GM12878 (cell line): ENCODE data around the gene UQCR10. TPM values are rescaled to one million over a fixed set of nuclear protein-coding genes. Genes with fewer than 3 reads are reported as not detected.

Experiments used
- ATAC-seq: fragments of 200-7000 bp; cut with Tn5 transposase; 3 replicates; pipeline ENCODE4 v1.9.1; 2020; ENCODE audit warnings: mild to moderate bottlenecking, moderate library complexity
- BruUV-seq: library from RNA; stranded (reverse); fragments of 400-500 nt; replicated peaks from 2 replicates; lab custom pipeline; 2021; lab: Mats Ljungman, UMichigan
- CTCF ChIA-PET: fragments of 300-600 bp; sonication (Branson Sonifier 250); formaldehyde crosslinking; extraction: SDS; loops from one replicate; lab custom pipeline; 2021; ENCODE audit warnings: inconsistent platforms; lab: Yijun Ruan, JAX
- POLR2A ChIA-PET: fragments of 350-600 bp; formaldehyde crosslinking; extraction: SDS; loops from one replicate; lab custom pipeline; 2021; ENCODE audit warnings: inconsistent platforms; lab: Charles Lee
- RAD21 ChIA-PET: fragments of 300-600 bp; sonication (Branson Sonifier 250); formaldehyde crosslinking; loops from one replicate; lab custom pipeline; 2023; ENCODE audit warnings: antibody characterized with exemption; ENCODE audit not compliant: unreplicated experiment; lab: Charles Lee
- SMC1A ChIA-PET: fragments of 300-600 bp; sonication (Branson Sonifier 250); formaldehyde crosslinking; loops from one replicate; lab custom pipeline; 2023; ENCODE audit not compliant: unreplicated experiment, uncharacterized antibody; lab: Charles Lee
- DNase-seq: peaks from one replicate; pipeline ENCODE4 v3.0.0-alpha.2; 2011; ENCODE audit warnings: low read depth, low spot score
- FAIRE-seq: peaks from 3 replicates; lab custom pipeline; 2011; peaks lifted over from hg19 to GRCh38; lab: Jason Lieb, UNC
- H2AFZ ChIP-seq: 2 replicates; pipeline ENCODE4 v1.6.0; 2011; ENCODE audit warnings: low read depth, low read length, control low read depth; ENCODE audit not compliant: control insufficient read depth
- H3K27ac ChIP-seq: 2 replicates; pipeline ENCODE4 v1.5.1; 2011; ENCODE audit warnings: control low read depth; ENCODE audit not compliant: control insufficient read depth, insufficient read depth
- H3K27me3 ChIP-seq, 2 experiments: replicated peaks in 1 of 2; 2 replicates each; pipeline versions ENCODE4 v1.6.0 to v1.6.1; 2011; ENCODE audit warnings: low read length in 1 of 2; ENCODE audit not compliant: control insufficient read depth in 2 of 2, insufficient read depth in 2 of 2
- H3K36me3 ChIP-seq, 2 experiments: 2 replicates each; pipeline ENCODE4 v1.5.1; 2011; ENCODE audit warnings: low read length in 1 of 2; ENCODE audit not compliant: control insufficient read depth in 2 of 2, insufficient read depth in 2 of 2
- H3K4me1 ChIP-seq: 2 replicates; pipeline ENCODE4 v1.6.1; 2011; ENCODE audit warnings: mild to moderate bottlenecking, low read length, moderate library complexity, mixed read lengths; ENCODE audit not compliant: control insufficient read depth, insufficient read depth
- H3K4me2 ChIP-seq: 2 replicates; pipeline ENCODE4 v1.6.0; 2011; ENCODE audit warnings: control low read depth; ENCODE audit not compliant: control insufficient read depth, insufficient read depth
- H3K4me3 ChIP-seq: fragments of 200-600 bp; sonication (generic); 2 replicates; pipeline ENCODE4 v1.5.1; 2016
- H3K79me2 ChIP-seq: 2 replicates; pipeline ENCODE4 v1.6.0; 2011; ENCODE audit warnings: low read length; ENCODE audit not compliant: control insufficient read depth, insufficient read depth
- H3K9ac ChIP-seq: 2 replicates; pipeline ENCODE4 v1.8.0; 2011; ENCODE audit warnings: low read length, control low read depth, mixed read lengths; ENCODE audit not compliant: control insufficient read depth, insufficient read depth
- H3K9me3 ChIP-seq: replicated peaks from 3 replicates; pipeline ENCODE4 v1.5.1; 2011; ENCODE audit warnings: mild to moderate bottlenecking, low read length; ENCODE audit not compliant: control insufficient read depth, insufficient read depth
- H4K20me1 ChIP-seq: 2 replicates; pipeline ENCODE4 v1.6.0; 2011; ENCODE audit not compliant: control insufficient read depth, insufficient read depth
- BRCA1 ChIP-seq: IDR thresholded peaks from 2 replicates; pipeline ENCODE4 v1.6.1; 2011; ENCODE audit warnings: low read depth, low read length, improper control_type of control experiment
- FOS ChIP-seq: IDR thresholded peaks from 3 replicates; pipeline ENCODE4 v1.6.1; 2011; ENCODE audit warnings: borderline replicate concordance; ENCODE audit not compliant: insufficient read length; ENCODE audit errors: extremely low read depth
- MTA2 ChIP-seq: fragments of 450-650 bp; IDR thresholded peaks from 2 replicates; pipeline ENCODE4 v1.6.1; 2016; ENCODE audit warnings: low read depth, mild to moderate bottlenecking, moderate library complexity
- MYB ChIP-seq: fragments of 150-350 bp; IDR thresholded peaks from 2 replicates; pipeline ENCODE4 v1.6.1; 2014; ENCODE audit warnings: mild to moderate bottlenecking, low read depth, low read length, borderline replicate concordance
- MYC ChIP-seq: IDR thresholded peaks from 2 replicates; pipeline ENCODE4 v1.6.1; 2011; ENCODE audit warnings: mild to moderate bottlenecking, low read length, moderate library complexity, inconsistent platforms; ENCODE audit not compliant: insufficient read depth, insufficient replicate concordance, insufficient read length, severe bottlenecking
- NBN ChIP-seq: fragments of 450-650 bp; IDR thresholded peaks from 2 replicates; pipeline ENCODE4 v1.6.1; 2016
- SIN3A ChIP-seq: IDR thresholded peaks from 2 replicates; pipeline ENCODE4 v1.6.1; 2012; ENCODE audit warnings: low read depth, low read length, improper control_type of control experiment
- SRF ChIP-seq, 2 experiments: IDR thresholded peaks; 2 replicates each; pipeline ENCODE4 v1.6.1; 2011; ENCODE audit warnings: low read depth in 2 of 2, low read length in 2 of 2, mild to moderate bottlenecking in 1 of 2, moderate library complexity in 1 of 2
- WGBS: methylation state at CpG from one replicate; pipeline ENCODE4 v1.1.6; 2016; ENCODE audit warnings: low lambda C conversion rate; ENCODE audit not compliant: insufficient replicate concordance, insufficient coverage; ENCODE audit errors: missing lambda C conversion rate; 5-methylcytosine and 5-hydroxymethylcytosine counted together
- in situ Hi-C: fragments of 300-500 bp; cut with MboI; formaldehyde crosslinking; loops from 9 replicates; pipeline ENCODE4 v1.14.3; 2018; ENCODE audit warnings: mixed read lengths
- intact Hi-C: fragments of 100-400 bp; cut with micrococcal nuclease; formaldehyde crosslinking; loops from one replicate; pipeline ENCODE4 v1.14.2; 2022; ENCODE audit not compliant: unreplicated experiment
- polyA plus RNA-seq, 11 experiments: library from polyadenylated mRNA; depleted of rRNA in 4 of 11; unstranded in 6 of 11; stranded (reverse) in 5 of 11; fragments of >200 nt; fragmentation: Nextera tagmentation in 4 of 11; fragmentation: Illumina TruSeq in 1 of 11; extraction: Ambion mirVana in 4 of 11; extraction: Trizol in 1 of 11; gene quantifications; 1 replicate in 1 of 11; 2 replicates in 10 of 11; pipeline versions ENCODE4 v1.2.1 to v1.2.3, GENCODE V29; 2011 to 2016; ENCODE audit warnings: inconsistent platforms in 2 of 11, missing spikeins in 2 of 11, low read depth in 1 of 11
- total RNA-seq, 4 experiments: library from RNA; depleted of rRNA in 3 of 4; stranded (reverse); fragments of >200 nt in 3 of 4; fragmentation: Illumina TruSeq in 1 of 4; extraction: Trizol in 1 of 4; gene quantifications; 2 replicates each; pipeline versions ENCODE4 v1.2.1 to v1.2.3, GENCODE V29; 2013 to 2021
- TF ChIP-seq, protein P1 (sequence below): fragments of 150-350 bp; IDR thresholded peaks from 2 replicates; pipeline ENCODE4 v1.6.1; 2014; ENCODE audit warnings: mild to moderate bottlenecking, low read depth, low read length
- TF ChIP-seq, protein P2 (sequence below): fragments of 450-650 bp; IDR thresholded peaks from 2 replicates; pipeline ENCODE4 v1.6.1; 2018; ENCODE audit warnings: borderline replicate concordance, mild to moderate bottlenecking; ENCODE audit not compliant: partially characterized antibody

UQCR10 gene
- total and polyA plus RNA-seq, 10 of the 15 experiments (the other 5 are each of a cell fraction or from before 2014, with no cell fraction given) = 144 to 1,021 (median 214) TPM

DNA sequence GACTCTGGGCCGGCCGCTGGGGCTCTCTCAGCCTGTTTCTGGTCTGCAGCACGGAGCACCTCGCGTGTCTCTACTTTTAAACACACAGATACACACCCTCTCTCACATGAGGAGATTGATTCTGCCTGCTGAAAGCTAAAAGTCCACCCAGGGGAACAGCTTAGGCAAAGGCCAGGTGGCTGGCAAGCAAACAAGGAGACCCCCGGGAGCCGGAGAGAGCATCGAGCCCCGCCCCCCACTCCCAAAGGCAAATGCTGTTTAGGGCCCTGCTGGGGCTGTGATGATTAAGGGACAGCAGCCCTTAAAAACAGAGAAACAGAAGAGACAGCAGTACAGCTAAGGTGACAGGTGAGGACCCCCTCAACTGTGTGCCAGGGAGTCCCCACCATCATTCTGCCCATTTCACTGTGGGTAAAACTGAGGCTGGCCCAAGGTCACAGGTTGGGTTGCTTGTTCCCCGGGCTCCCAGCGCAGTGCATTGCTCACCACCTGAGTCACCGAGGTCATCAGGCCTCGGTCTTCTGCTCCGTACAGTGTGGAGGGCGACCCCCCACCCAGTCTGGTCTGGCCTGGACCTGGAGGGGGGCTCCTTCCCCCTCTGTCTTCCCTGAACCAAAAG lies 40.5 kb upstream of the UQCR10 start:
- POLR2A ChIA-PET = no interaction called here

More for the DNA sequence above, 40.5 kb upstream of the UQCR10 start:
- no peak for FAIRE-seq
- RAD21 ChIA-PET = interaction anchor here (0.7 kb wide), 1 partner anchor 35 kb away, joined by 5 read pairs; no protein-coding TSS in a partner anchor
- Histone ChIP-seq H3K27ac (no peak overlapping the region), H2AFZ (no peak overlapping the region), H3K4me1 (no peaks in the 10 kb centered on the region), H3K9me3 (no peaks in the 10 kb centered on the region), H3K79me2 (no peaks in the 10 kb centered on the region), H3K27me3 (peaks cover 0 to 2% of the 10 kb centered on the region in 2 experiments; a peak in 1 of 4 replicates), H4K20me1 (no peaks in the 10 kb centered on the region), H3K4me3 (no peak overlapping the region), H3K9ac (no peak overlapping the region), H3K4me2 (no peak overlapping the region), H3K36me3 (no peaks in the 10 kb centered on the region; a peak in 1 of 4 replicates)
- TF ChIP-seq MYC = no peak
- TF ChIP-seq, protein P1, sequence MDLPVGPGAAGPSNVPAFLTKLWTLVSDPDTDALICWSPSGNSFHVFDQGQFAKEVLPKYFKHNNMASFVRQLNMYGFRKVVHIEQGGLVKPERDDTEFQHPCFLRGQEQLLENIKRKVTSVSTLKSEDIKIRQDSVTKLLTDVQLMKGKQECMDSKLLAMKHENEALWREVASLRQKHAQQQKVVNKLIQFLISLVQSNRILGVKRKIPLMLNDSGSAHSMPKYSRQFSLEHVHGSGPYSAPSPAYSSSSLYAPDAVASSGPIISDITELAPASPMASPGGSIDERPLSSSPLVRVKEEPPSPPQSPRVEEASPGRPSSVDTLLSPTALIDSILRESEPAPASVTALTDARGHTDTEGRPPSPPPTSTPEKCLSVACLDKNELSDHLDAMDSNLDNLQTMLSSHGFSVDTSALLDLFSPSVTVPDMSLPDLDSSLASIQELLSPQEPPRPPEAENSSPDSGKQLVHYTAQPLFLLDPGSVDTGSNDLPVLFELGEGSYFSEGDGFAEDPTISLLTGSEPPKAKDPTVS = no peak
- no peak for TF ChIP-seq NBN
- TF ChIP-seq MYB = no peak
- TF ChIP-seq SRF (IDR thresholded peaks at IDR 0.05; ENCODE audit: low read depth in 2 of 2, low read length in 2 of 2) = no peak
- no peak for TF ChIP-seq BRCA1
- TF ChIP-seq FOS = no peak
- no peak for TF ChIP-seq MTA2
- TF ChIP-seq SIN3A = no peak
- TF ChIP-seq, protein P2, sequence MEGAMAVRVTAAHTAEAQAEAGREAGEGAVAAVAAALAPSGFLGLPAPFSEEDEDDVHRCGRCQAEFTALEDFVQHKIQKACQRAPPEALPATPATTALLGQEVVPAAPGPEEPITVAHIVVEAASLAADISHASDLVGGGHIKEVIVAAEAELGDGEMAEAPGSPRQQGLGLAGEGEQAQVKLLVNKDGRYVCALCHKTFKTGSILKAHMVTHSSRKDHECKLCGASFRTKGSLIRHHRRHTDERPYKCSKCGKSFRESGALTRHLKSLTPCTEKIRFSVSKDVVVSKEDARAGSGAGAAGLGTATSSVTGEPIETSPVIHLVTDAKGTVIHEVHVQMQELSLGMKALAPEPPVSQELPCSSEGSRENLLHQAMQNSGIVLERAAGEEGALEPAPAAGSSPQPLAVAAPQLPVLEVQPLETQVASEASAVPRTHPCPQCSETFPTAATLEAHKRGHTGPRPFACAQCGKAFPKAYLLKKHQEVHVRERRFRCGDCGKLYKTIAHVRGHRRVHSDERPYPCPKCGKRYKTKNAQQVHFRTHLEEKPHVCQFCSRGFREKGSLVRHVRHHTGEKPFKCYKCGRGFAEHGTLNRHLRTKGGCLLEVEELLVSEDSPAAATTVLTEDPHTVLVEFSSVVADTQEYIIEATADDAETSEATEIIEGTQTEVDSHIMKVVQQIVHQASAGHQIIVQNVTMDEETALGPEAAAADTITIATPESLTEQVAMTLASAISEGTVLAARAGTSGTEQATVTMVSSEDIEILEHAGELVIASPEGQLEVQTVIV = no peak
- no peak for ATAC-seq
- CTCF ChIA-PET = interaction anchor here (2.5 kb wide), 1 partner anchor 278 kb away, joined by 8 read pairs; no protein-coding TSS in a partner anchor
- WGBS = 40% methylated on average over 15 of the region's 15 CpGs
- no peak for DNase-seq
- in situ Hi-C loops = no loop called here
- intact Hi-C loops = loop anchor here (10.0 kb wide), 1 partner anchor 358 kb away; the partner anchor contains the start of gene HORMAD2
- no TSS peak for BruUV-seq
- SMC1A ChIA-PET = no interaction called here
